Motor neuron (in vitro differentiated cells): ENCODE data around the gene LGALSL. TPM values are rescaled to one million over a fixed set of nuclear protein-coding genes. Genes with fewer than 3 reads are reported as not detected.

ENCODE experiments used
- ATAC-seq, 8 experiments: fragments of 200-7000 bp; cut with Tn5 transposase; replicated peaks in 6 of 8; 2 replicates each; pipeline ENCODE4 v1.8.0; 2021; ENCODE audit warnings: mild to moderate bottlenecking in 8 of 8, moderate library complexity in 8 of 8
- H3K27ac ChIP-seq, 2 donors: fragments of 250-450 bp; sonication (Bioruptor Pico); 2 replicates each; pipeline ENCODE4 v1.9.0; 2021; ENCODE audit warnings: antibody characterized with exemption in 2 of 2, mild to moderate bottlenecking in 2 of 2, moderate library complexity in 1 of 2
- H3K4me1 ChIP-seq, 2 donors: fragments of 250-450 bp; sonication (Bioruptor Pico); replicated peaks in 1 of 2; 2 replicates each; pipeline ENCODE4 v1.6.1; 2021; ENCODE audit warnings: antibody characterized with exemption in 2 of 2, mild to moderate bottlenecking in 2 of 2, moderate library complexity in 1 of 2
- H3K4me3 ChIP-seq, 5 donors: fragments of 250-450 bp; sonication (Bioruptor Pico); 2 replicates each; pipeline ENCODE4 v1.9.0; 2021; ENCODE audit warnings: antibody characterized with exemption in 5 of 5, mild to moderate bottlenecking in 5 of 5, moderate library complexity in 4 of 5
- WGBS, 10 experiments: fragments of 450-650 bp; shearing (Covaris generic); methylation state at CpG; one replicate each; pipeline ENCODE4 v1.0.0; 2022; 5-methylcytosine and 5-hydroxymethylcytosine counted together
- in situ Hi-C, 9 experiments: fragments of 400-800 bp; cut with MboI; loops; one replicate each; pipeline ENCODE4 v1.15.0; 2021; ENCODE audit warnings: low sequenced_read_pairs in 9 of 9, low pct_unique_long_range_greater_than_20kb in 2 of 9; ENCODE audit not compliant: unreplicated experiment in 9 of 9
- total RNA-seq, 8 experiments: library from RNA; unstranded; fragments of 300-600 nt; gene quantifications; 2 replicates each; pipeline versions ENCODE4 v1.2.3 to v1.2.4, GENCODE V29; 2022

The LGALSL gene
- total RNA-seq, 8 experiments from 2014 or later: 7.3 to 19.1 (median 15.3) TPM

- WGBS, 10 experiments: 20 to 98% (median 82%) methylated on average over 1 to 6 of the region's 7 CpGs
- no peak overlapping the region for H3K27ac ChIP-seq
- H3K4me3 ChIP-seq: no peak overlapping the region
- peak in 1 of 8 experiments; percentile 30 for ATAC-seq
- H3K4me1 ChIP-seq: peaks cover 14 to 18% of the 10 kb centered on the region in 2 donors
- in situ Hi-C loops: no loop called here
These were observed 5.9 kb upstream of the LGALSL start for GRCh38 chr2:64448041-64448426.

- WGBS, 10 experiments: 44 to 100% (median 72%) methylated on average over 1 to 2 of the region's 2 CpGs; no CpG with 5 or more reads in 1 of the 10 experiments
- no peak overlapping the region for H3K27ac ChIP-seq
- in situ Hi-C loops: no loop called here
- no peak overlapping the region for H3K4me3 ChIP-seq
- H3K4me1 ChIP-seq: peaks cover 19 to 25% of the 10 kb centered on the region in 2 donors
- no peak for ATAC-seq
These were observed 2.9 kb upstream of the LGALSL start for GRCh38 chr2:64451051-64451450.

GRCh38 chr2:64454386-64455332 is 697 bp downstream of the LGALSL start:
- in situ Hi-C loops: no loop called here
- Histone ChIP-seq H3K4me1 (peaks cover 8 to 21% of the 10 kb centered on the region in 2 donors), H3K27ac (peak overlapping the region; percentile 96 to 97), H3K4me3 (peak overlapping the region; percentile 70 to 97 (median 84))
- peak; percentile 3 to 73 (median 56) for ATAC-seq
- WGBS, 10 experiments: 0 to 20% (median 0%) methylated on average over 1 to 3 of the region's 103 CpGs; no CpG with 5 or more reads in 6 of the 10 experiments

- H3K4me3 ChIP-seq: peak overlapping the region; percentile 70 to 97 (median 84)
- no peak for ATAC-seq
- peaks cover 11 to 30% of the 10 kb centered on the region in 2 donors for H3K4me1 ChIP-seq
- no peak overlapping the region for H3K27ac ChIP-seq
- in situ Hi-C loops: no loop called here
- WGBS, 10 experiments: 41 to 100% (median 68%) methylated on average over 1 to 2 of the region's 2 CpGs; no CpG with 5 or more reads in 3 of the 10 experiments
These were observed 1.6 kb downstream of the LGALSL start for GRCh38 chr2:64455545-64455944.

- Histone ChIP-seq H3K4me1 (peaks cover 11 to 38% of the 10 kb centered on the region in 2 donors), H3K4me3 (no peak overlapping the region), H3K27ac (no peak overlapping the region)
- WGBS, 10 experiments: 73 to 100% (median 94%) methylated on average over 1 to 6 of the region's 6 CpGs
- ATAC-seq: no peak
- in situ Hi-C loops: no loop called here
These were observed 2.3 kb downstream of the LGALSL start for GRCh38 chr2:64456293-64456692.

GRCh38 chr2:64457524-64457923 is 3.6 kb downstream of the LGALSL start:
- in situ Hi-C loops: no loop called here
- Histone ChIP-seq H3K27ac (no peak overlapping the region), H3K4me3 (no peak overlapping the region), H3K4me1 (peaks cover 11 to 44% of the 10 kb centered on the region in 2 donors)
- ATAC-seq: no peak

DNA sequence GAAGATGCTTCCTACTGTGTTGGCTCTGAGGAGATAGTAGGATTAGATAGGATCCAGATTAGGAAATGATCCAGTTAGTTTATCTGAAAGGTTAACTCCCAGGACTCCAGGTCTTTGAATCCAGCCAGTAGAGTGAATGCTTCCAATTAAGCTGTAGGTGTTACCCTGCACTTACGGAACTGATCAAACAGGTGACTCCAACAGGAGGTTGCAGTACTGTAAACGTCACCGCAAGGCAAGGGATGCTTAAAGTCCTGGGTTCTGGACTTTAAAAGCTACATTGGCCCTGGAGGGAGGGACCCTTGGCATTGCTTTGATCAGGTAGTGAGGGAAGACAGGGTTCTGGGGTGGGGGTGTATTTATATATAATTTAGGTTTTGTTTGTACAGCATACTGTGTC is 5.6 kb downstream of the LGALSL start:
- WGBS, 10 experiments: 87 to 100% (median 95%) methylated on average over 1 to 3 of the region's 3 CpGs; no CpG with 5 or more reads in 3 of the 10 experiments
- in situ Hi-C loops: no loop called here

DNA sequence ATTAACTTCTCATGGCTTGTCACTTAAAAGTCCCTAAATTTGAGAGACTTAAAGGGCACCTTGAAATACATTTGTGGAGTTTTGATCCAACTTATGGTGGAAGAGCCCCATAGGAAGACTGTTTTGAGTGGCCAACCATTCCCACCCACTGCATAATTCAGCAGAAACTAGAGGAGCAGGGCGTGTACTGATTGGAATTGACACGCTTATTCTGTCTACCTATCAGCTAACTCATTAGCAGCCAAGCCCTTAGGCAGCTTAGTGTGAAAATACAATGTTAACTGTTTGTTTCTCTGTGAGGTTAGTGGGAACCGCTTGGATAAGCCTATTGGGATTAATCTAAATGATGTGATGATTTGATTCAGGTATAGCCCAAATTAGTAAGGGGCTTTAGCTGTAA is 6.4 kb downstream of the LGALSL start:
- 33 to 100% (median 75%) methylated on average over 1 to 3 of the region's 3 CpGs; no CpG with 5 or more reads in 3 of the 10 experiments for WGBS, 10 experiments

More for the DNA sequence above, 5.6 kb downstream of the LGALSL start:
- Histone ChIP-seq H3K4me1 (peaks cover 13 to 45% of the 10 kb centered on the region in 2 donors), H3K27ac (no peak overlapping the region), H3K4me3 (no peak overlapping the region)
- no peak for ATAC-seq

GRCh38 chr2:64461271-64462058 is 7.5 kb downstream of the LGALSL start:
- 2 to 98% (median 69%) methylated on average over 2 to 7 of the region's 7 CpGs for WGBS, 10 experiments
- peak in 4 of 8 experiments; percentile 9 to 77 (median 40) for ATAC-seq
- Histone ChIP-seq H3K4me3 (no peak overlapping the region), H3K27ac (no peak overlapping the region), H3K4me1 (peaks cover 8 to 34% of the 10 kb centered on the region in 2 donors)
- in situ Hi-C loops: no loop called here

More for the DNA sequence above, 6.4 kb downstream of the LGALSL start:
- in situ Hi-C loops: no loop called here
- ATAC-seq: peak in 3 of 8 experiments; percentile 32 to 63 (median 62)
- no peak overlapping the region for H3K27ac ChIP-seq
- H3K4me3 ChIP-seq: no peak overlapping the region
- peaks cover 13 to 45% of the 10 kb centered on the region in 2 donors for H3K4me1 ChIP-seq

GRCh38 chr2:64462171-64462570 is 8.2 kb downstream of the LGALSL start:
- Histone ChIP-seq H3K4me1 (peaks cover 13 to 34% of the 10 kb centered on the region in 2 donors), H3K4me3 (no peak overlapping the region), H3K27ac (no peak overlapping the region)
- 48 to 100% (median 93%) methylated on average over 1 to 3 of the region's 3 CpGs; no CpG with 5 or more reads in 2 of the 10 experiments for WGBS, 10 experiments
- in situ Hi-C loops: no loop called here
- peak in 1 of 8 experiments; percentile 30 for ATAC-seq

DNA sequence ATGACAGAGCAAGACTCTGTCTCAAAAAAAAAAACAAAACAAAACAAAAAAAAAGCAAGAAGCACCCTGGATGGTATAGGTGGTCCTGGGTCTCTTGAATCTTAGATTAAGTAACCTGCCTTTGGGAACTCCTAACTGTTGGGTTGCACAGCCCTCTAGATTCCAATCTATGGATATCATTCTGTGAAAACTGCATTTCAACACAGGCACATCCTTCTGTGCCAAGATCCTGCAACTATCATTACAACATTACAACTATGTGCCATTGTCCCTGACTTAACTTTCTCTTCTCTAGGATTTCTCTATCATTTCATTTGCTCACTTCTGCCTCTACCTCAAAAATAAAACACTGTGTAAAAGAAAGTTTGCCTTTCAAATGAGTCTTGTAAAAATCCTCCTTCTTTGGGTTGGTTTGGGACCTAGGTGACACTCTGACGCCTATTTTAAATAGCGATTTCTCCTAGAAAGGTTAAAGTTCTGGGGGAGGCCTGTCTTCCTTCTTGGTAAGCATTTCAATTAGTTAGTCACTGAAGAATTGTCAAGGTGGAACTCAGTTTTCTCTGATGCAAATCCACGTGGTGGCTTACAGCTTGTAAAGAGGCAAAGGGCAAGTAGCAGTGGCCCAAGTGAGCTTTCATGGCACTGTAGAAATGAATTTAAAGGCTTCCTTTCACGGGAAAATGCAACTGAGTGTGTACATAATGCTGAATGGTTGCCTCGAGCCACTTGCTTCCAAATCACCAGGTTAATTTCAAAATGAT is 9.2 kb downstream of the LGALSL start:
- H3K27ac ChIP-seq: no peak overlapping the region
- in situ Hi-C loops: no loop called here
- no peak overlapping the region for H3K4me3 ChIP-seq
- whole genome bisulfite sequencing, 10 experiments: 0 to 80% (median 49%) methylated on average over 1 to 5 of the region's 5 CpGs
- peak in 1 of 8 experiments; percentile 14 for ATAC-seq
- peaks cover 13 to 34% of the 10 kb centered on the region in 2 donors for H3K4me1 ChIP-seq

DNA sequence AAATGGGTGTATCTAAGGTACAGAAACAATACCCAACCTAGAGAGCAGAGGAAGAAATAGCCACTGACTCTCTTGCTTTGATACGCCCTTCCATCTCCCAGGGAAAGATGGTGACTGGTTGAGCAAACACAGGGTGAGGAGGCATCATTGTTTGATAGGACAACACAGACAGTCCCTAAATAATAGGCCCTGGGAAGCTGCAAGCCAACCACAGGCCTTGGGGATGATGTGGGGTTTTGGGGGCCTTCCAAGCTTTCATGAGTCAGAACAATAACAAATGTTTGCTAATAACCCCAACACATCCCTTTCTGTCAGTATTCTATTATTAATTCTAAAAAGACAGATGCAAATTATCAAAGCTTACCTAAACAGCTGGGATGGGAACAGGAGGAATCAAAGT is 9.8 kb downstream of the LGALSL start:
- in situ Hi-C loops: no loop called here
- Histone ChIP-seq H3K4me3 (no peak overlapping the region), H3K4me1 (peaks cover 13 to 34% of the 10 kb centered on the region in 2 donors), H3K27ac (no peak overlapping the region)
- 50 to 100% (median 100%) methylated on average over 1 of the region's 1 CpG; no CpG with 5 or more reads in 5 of the 10 experiments for WGBS, 10 experiments
- peak in 3 of 8 experiments; percentile 22 to 54 (median 53) for ATAC-seq
